A549 treated with AZD9567 at 1 μM for 4 hours (cell line): ENCODE measurements around the gene KCNV2. TPM values are rescaled to one million over a fixed set of nuclear protein-coding genes. Genes with fewer than 3 reads are reported as not detected.

ENCODE experiments used
- total RNA-seq: library from RNA; stranded (reverse); fragments of 200-300 nt; extraction: Qiagen RNA extraction; gene quantifications from 5 replicates; pipeline ENCODE4 v1.2.3, GENCODE V29; 2022; ENCODE audit not compliant: insufficient read depth

Gene KCNV2
- not detected in 5 replicates for total RNA-seq

GRCh38 chr9:2717385-2717784, at the start of gene KCNV2:
KCNV2 (plus strand) TSS chr9:2717510; CDS start chr9:2717740, 230 bp downstream.

Other genes starting within 250 kb of the KCNV2 start
- 15.0 to 18.9 TPM (median 17.5 TPM) in 5 replicates for gene VLDLR, start 95.7 kb upstream of the KCNV2 start, total RNA-seq
- gene PUM3, start 126.6 kb downstream of the KCNV2 start, total RNA-seq, result 70.0 to 95.4 TPM (median 76.3 TPM) in 5 replicates